HG03469 (cell line): ENCODE measurements around the gene ITGA5.

Experiments
- ATAC-seq: cut with Tn5 transposase; IDR thresholded peaks from one replicate; pipeline ENCODE4 v1.9.1; 2021; ENCODE audit warnings: mild to moderate bottlenecking, moderate library complexity, moderate number of reproducible peaks; ENCODE audit not compliant: unreplicated experiment

ITGA5 gene

GRCh38 chr12:54390176-54390667, 28.8 kb downstream of the ITGA5 start:
- ATAC-seq, result no peak

GRCh38 chr12:54389607-54390175, 29.4 kb downstream of the ITGA5 start:
- ATAC-seq, result no peak

- no peak for ATAC-seq
Measured at GRCh38 chr12:54389134-54389508, 29.9 kb downstream of the ITGA5 start.

- ATAC-seq, result no peak
Measured at GRCh38 chr12:54388237-54389133, 30.6 kb downstream of the ITGA5 start.

- no peak for ATAC-seq
Measured at GRCh38 chr12:54387114-54387467, 32.0 kb downstream of the ITGA5 start.

GRCh38 chr12:54386403-54387113, 32.5 kb downstream of the ITGA5 start:
- ATAC-seq, result no peak

- ATAC-seq, result peak; percentile 28
Measured at GRCh38 chr12:54385251-54385914, 33.7 kb downstream of the ITGA5 start.

- peak; percentile 36 for ATAC-seq
Measured at GRCh38 chr12:54384591-54385041, 34.5 kb downstream of the ITGA5 start, which contains the start of gene ZNF385A. TSS of gene ZNF385A (minus strand) at chr12:54384733. CDS start at chr12:54384514, 219 bp downstream.

- ATAC-seq, result no peak
Measured at GRCh38 chr12:54383041-54383609, 35.9 kb downstream of the ITGA5 start.

GRCh38 chr12:54381136-54381535, 37.9 kb downstream of the ITGA5 start:
- no peak for ATAC-seq

GRCh38 chr12:54379398-54380201, 39.5 kb downstream of the ITGA5 start:
- no peak for ATAC-seq

- no peak for ATAC-seq
Measured at GRCh38 chr12:54378796-54379397, 40.2 kb downstream of the ITGA5 start.

- no peak for ATAC-seq
Measured at GRCh38 chr12:54377797-54378515, 41.1 kb downstream of the ITGA5 start.

- no peak for ATAC-seq
Measured at GRCh38 chr12:54377007-54377406, 42.1 kb downstream of the ITGA5 start.

- ATAC-seq, result no peak
Measured at GRCh38 chr12:54376596-54376995, 42.5 kb downstream of the ITGA5 start.

GRCh38 chr12:54375259-54375579, 43.8 kb downstream of the ITGA5 start:
- ATAC-seq, result no peak

GRCh38 chr12:54374562-54375258, 44.4 kb downstream of the ITGA5 start:
- no peak for ATAC-seq
